Transverse colon (tissue), 4 donors: ENCODE measurements around the gene MCM3AP.

Experiments used
- CTCF ChIP-seq, 5 experiments: fragments of 200-600 bp in 3 of 5; fragments of 450-650 bp in 2 of 5; sonication (generic) in 3 of 5; IDR thresholded peaks; 1 replicate in 2 of 5; 2 replicates in 3 of 5; pipeline ENCODE4 v1.5.1; 2016 to 2017; ENCODE audit warnings: antibody characterized with exemption in 5 of 5, inconsistent platforms in 3 of 5, mild to moderate bottlenecking in 2 of 5, moderate library complexity in 1 of 5
- POLR2A ChIP-seq: fragments of 450-650 bp; IDR thresholded peaks from one replicate; pipeline ENCODE4 v1.6.1; 2016; ENCODE audit warnings: antibody characterized with exemption, mild to moderate bottlenecking, moderate library complexity
- POLR2AphosphoS5 ChIP-seq, 3 donors: sonication (generic); formaldehyde crosslinking; IDR thresholded peaks; one replicate each; pipeline ENCODE4 v1.6.1; 2016; ENCODE audit warnings: antibody characterized with exemption in 3 of 3

- TF ChIP-seq POLR2A (no peak), CTCF (IDR thresholded peaks at IDR 0.05) (no peak), POLR2AphosphoS5 (IDR thresholded peaks at IDR 0.05) (no peak)
Observed at GRCh38 chr21:46229923-46230260, 55.5 kb downstream of the MCM3AP start.
